Epithelial cell of esophagus (primary cell): ENCODE results near the gene ATP11B.

Source experiments
- DNase-seq: peaks from one replicate; pipeline ENCODE4 v3.0.0; 2010; ENCODE audit warnings: low read depth
- H3K4me3 ChIP-seq: 2 replicates; pipeline ENCODE4 v1.5.1; 2011; ENCODE audit warnings: mild to moderate bottlenecking, low read length, control low read depth
- TF ChIP-seq, protein P1 (sequence below): IDR thresholded peaks from 2 replicates; pipeline ENCODE4 v1.5.1; 2011; ENCODE audit warnings: low read depth, mild to moderate bottlenecking, low read length, control low read depth, inconsistent platforms; ENCODE audit not compliant: insufficient read depth; ENCODE audit errors: missing control alignments

The ATP11B gene

GRCh38 chr3:182936918-182937285 is 143.6 kb downstream of the ATP11B start:
- no peak overlapping the region for H3K4me3 ChIP-seq
- DNase-seq, result no peak
- TF ChIP-seq, protein P1, sequence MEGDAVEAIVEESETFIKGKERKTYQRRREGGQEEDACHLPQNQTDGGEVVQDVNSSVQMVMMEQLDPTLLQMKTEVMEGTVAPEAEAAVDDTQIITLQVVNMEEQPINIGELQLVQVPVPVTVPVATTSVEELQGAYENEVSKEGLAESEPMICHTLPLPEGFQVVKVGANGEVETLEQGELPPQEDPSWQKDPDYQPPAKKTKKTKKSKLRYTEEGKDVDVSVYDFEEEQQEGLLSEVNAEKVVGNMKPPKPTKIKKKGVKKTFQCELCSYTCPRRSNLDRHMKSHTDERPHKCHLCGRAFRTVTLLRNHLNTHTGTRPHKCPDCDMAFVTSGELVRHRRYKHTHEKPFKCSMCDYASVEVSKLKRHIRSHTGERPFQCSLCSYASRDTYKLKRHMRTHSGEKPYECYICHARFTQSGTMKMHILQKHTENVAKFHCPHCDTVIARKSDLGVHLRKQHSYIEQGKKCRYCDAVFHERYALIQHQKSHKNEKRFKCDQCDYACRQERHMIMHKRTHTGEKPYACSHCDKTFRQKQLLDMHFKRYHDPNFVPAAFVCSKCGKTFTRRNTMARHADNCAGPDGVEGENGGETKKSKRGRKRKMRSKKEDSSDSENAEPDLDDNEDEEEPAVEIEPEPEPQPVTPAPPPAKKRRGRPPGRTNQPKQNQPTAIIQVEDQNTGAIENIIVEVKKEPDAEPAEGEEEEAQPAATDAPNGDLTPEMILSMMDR, result no peak

- DNase-seq, result peak; percentile 54
- TF ChIP-seq, protein P1, result no peak
- no peak overlapping the region for H3K4me3 ChIP-seq
These were observed 144.2 kb downstream of the ATP11B start for GRCh38 chr3:182937293-182938051.

DNA sequence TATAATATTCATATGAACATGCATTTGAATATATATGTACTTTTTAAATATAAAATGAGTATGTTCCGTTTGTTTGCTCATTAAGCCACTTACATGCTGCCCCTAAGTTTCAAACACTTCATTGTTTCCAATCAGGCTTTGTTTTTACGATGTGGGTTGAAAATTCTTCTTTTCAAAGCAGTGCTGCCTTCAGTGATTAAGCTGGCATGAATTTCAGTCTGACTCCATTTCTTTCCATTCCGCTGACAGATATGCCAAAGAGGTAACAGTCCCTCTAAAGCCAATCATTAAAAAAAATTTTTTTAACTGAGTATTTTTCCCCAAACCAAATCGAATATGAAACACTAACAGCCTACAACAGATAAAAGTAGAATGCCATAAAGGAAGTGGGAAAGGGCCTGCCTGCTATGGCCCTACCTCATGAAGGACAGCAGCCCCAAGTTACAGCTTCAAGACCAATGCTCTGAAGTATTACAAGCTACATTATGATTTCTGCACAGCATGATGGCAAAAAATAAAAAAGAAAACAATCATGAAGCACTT is 147.0 kb downstream of the ATP11B start:
- TF ChIP-seq, protein P1, result no peak
- no peak overlapping the region for H3K4me3 ChIP-seq
- DNase-seq, result no peak

DNA sequence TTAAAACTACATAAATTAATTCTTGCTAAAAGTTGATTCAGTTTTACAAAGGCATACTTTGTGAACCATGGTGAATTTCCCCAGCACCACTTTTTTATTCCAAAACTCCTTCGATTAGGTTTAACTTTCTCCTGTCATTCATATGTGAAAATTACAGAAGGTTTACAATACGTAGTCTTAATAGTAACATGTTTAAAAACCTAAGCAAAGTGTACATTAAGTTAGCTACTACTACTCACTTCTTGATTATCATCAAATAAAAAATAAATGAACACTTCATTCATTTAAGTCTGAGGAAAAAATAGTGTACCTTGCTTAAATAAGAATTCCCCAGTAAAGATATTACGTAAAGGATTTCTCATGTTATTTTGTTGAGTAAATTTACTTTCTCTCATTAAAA is 148.4 kb downstream of the ATP11B start:
- TF ChIP-seq, protein P1, result no peak
- DNase-seq, result no peak
- H3K4me3 ChIP-seq, result no peak overlapping the region

- TF ChIP-seq, protein P1, result no peak
- no peak overlapping the region for H3K4me3 ChIP-seq
- no peak for DNase-seq
These were observed 154.6 kb downstream of the ATP11B start for GRCh38 chr3:182947888-182948287.

DNA sequence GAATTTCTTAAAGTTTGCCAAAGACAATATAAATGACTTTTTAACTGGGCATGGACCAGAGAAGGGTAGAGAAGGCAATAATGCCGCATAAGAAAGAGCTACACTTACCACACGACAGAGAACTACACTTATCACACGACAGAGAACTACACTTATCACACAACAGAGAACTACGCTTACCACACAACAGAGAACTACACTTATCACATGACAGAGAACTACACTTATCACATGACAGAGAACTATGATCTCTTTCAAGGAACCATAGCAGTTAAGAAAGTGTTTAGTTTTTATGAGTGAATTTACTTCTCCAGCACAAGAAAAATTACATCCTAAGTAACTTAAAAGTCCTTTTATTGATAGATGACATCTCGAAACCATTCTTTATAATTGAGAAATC is 155.0 kb downstream of the ATP11B start:
- no peak for DNase-seq
- no peak overlapping the region for H3K4me3 ChIP-seq
- TF ChIP-seq, protein P1, result no peak

- no peak overlapping the region for H3K4me3 ChIP-seq
- TF ChIP-seq, protein P1, result no peak
- no peak for DNase-seq
These were observed 156.4 kb downstream of the ATP11B start for GRCh38 chr3:182949688-182950087.
